AML-193 (cell line): Measurements from ENCODE around the gene SEMA4C.
A peak's percentile ranks its signal among the peaks of the same experiment; 100 is the strongest.
"Not testable (repeated sequence)": the region's sequence is repeated elsewhere in the genome, so short reads cannot be mapped to it uniquely, and the experiment has no call there.

Experiments
- DNase-seq, 2 experiments: peaks; one replicate each; lab custom pipeline; 2025; lab: John Stamatoyannopoulos, UW

Gene SEMA4C

DNA sequence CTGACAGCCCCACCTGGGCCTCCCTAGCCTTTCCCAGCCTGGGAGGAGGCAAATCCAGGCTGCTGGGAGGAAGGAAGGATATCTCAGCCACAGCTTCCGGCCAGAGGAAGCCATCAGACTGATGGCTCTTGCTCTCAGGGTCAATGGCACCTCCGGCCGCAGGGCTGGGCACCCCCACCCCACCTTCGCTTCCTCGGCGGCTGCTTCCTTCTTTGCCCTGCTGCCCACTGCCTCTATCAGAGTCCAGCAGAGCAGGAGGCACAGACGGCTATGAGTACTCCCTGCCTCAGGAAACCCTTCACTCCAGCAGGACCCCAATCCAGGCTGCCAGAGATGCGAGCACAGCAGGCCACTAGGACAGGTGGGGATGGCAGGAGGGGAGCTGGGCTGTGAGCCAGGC is 3.3 kb downstream of the SEMA4C start:
- DNase-seq, result peak; percentile 31 to 32

DNA sequence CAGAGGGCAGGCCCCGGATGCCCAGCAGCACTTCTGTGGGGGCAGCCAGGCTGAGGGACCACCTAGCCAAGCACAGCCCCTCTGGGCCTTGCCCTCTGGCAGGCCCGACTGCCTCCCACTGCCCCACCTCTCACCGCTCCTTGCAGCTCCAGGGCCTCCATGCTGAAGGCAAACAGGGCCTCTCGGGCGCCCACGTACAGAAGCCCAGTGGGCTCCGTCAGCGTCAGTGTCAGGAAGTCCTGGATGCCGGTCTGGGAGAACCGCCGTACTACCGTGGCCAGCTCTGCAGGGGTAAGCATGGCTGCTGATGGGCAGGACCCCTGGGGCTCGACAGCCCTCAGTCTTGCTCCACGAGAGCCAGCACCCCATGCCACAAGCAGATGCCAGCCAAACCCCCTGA is 3.7 kb downstream of the SEMA4C start:
- no peak for DNase-seq

DNA sequence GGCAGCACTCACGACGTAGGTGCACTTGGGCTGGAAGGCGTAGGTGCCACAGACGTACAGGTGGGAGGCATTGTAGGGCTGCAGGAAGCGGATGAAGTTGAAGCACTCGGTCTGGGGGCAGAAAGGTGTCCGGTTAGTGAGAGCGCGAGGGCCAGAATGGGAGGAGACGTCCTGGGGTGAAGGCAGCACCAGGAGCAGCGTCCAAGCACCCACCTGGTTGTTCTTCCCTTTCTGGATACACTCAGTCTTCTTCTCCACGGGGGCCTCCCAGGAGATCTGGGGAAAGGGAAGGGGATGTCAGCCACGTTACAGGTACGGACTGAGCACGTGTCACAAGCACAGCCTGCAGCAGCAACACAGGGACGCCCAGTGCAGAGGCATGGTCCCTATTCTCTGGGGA is 4.2 kb downstream of the SEMA4C start:
- DNase-seq, result no peak

DNA sequence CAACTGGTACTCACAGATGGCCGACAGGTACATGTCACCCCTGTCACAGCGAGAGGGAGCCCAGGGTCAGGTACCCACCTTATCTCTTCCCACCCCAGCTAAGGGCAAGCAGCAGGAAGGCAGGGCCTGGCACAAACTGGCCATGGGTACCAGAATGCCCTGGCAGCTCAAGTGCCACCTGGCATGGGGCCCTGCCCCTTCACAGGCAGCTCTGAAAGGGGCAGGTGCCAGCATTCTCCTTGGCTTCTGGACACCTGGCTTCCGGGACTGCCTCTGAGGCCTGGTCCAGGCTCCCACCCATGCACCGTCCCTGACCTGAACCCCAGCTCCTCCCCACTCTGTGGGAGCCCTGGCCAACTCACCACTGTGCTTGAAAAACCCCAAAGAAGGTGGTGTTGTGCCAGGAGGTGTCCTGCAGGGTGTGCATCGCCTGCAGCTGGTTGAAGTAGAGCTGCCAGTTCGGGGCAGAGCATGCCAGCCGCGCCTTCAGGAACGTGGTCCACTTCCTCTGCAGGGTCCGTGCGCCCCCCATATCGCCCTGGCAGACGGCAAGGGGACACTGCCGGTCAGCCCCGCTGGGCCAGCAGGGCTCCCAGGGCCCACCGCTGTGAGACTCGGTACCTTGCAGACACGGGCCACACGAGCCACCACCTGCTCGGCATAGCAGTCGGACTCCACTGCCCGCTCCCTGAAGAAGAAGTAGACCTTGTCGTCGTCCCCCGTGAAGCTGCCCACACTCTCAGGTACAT is 5.4 kb downstream of the SEMA4C start:
- DNase-seq, result no peak

DNA sequence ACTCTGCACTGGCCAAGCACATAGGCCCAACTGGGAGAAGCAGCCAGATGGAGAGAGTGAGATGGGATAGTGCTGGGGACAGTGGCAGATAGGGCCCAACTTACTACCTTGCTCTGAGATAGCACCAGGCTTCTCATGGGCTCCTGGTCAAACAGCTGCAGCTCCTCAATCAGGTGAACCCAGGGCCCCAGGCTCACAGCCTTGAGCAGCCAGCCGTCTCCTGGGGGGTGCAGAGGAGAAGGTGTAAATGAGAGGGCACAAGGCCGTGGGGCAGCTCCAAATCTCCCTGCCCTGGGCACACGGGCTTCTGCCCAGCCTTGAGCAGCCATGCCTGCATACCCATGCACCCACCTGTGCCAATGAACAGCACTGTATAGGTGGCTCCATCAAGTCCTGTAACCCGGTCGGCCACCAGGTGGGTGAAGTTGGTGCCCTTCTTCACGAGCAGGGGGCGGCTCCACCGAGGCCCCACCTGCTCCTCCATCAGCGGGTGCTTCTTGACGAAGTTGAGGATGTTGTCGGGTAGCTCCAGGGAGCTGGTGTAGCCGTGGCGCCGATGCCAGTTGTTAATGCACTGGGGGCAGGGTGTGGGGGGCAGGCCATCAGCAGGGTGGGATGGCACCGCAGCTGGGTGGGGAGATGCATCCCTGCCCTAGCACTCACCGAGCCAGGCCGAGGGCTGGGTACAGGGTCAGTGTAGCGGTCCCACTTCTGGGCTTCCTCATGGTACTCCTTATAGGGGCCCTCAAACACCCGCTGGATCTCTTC is 6.1 kb downstream of the SEMA4C start:
- no peak for DNase-seq

DNA sequence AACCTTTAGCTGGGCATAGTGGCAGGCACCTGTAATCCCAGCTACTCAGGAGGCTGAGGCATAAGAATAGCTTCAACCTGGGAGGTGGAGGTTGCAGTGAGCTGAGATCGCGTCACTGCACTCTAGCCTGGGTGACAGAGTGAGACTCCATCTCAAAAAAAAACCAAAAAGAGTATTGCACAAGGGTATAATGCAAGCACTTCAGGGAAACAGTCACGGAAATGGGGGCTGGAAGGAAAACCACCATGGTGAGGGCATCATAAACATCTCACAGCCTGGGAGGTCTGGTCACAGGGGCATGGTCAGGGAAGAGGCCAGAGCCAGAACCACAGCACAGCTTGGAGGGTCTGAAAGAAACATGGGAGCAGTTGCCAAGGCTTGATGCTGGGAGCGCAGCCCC is 6.8 kb downstream of the SEMA4C start:
- not testable (repeated sequence) for DNase-seq

DNA sequence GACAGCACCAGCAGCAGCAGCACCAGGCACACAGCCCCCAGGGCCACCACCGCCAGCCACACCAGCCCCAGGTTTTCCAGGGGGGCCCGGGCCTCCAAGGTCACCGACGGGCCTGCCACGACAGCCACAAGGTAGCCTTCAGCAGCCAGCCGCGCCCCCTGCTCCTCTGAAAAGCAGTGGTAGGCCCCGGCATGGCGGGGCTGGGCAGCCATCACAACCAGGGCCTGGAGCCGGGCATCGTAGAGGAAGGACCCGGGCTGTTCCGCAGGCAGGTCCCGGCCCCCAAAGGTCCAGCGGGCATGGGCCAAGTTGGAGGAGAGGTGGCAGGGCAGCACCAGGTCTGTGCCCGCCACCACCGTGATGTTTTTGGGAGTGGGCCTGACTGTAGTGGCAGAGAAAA is 8.8 kb downstream of the SEMA4C start:
- DNase-seq, result no peak

DNA sequence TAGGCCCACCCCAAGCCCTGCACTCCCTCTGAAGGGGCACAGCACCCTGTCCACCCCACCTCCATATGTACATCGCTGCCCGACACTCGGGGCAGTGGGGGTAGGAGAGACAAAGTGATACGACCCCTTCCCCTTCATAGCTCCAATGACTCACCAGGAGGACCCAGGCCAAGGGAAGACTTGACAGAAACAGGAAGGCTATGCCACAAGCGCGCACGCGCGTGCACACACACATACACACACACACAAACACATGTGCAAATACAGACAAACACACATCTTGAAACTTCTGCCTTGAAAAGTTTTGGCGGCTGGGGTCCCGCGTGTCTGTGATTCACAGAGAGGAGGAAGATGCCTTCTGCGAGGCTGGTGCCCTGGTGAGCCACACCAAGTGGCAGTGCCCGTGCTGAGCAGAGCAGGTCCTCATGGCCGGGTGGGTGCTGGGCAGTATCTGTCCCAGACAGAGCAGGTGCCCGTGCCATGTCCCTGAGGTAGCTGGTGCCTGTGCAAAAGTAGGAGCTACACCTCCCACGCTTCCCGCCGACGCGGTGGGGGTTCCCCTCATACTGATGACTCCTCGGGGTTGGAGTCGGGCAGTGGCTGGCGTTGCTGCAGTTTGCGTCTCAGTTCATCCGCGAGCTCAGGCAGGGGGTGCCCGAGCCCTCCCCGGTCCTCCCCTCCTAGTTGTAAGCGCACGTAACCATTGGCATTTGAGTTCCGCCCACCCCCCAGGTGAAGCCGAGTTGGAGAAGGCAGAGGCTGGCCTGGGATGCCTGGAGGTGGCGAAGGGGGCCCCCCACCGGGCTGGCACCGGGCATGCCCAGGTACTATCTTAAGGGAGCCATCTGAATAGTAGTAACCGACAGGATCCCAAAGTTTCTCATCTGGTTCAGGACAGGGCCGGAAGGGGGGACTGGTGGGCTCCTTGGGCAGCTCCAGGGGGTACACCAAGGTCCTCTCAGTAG is 9.5 kb downstream of the SEMA4C start:
- DNase-seq, result no peak

DNA sequence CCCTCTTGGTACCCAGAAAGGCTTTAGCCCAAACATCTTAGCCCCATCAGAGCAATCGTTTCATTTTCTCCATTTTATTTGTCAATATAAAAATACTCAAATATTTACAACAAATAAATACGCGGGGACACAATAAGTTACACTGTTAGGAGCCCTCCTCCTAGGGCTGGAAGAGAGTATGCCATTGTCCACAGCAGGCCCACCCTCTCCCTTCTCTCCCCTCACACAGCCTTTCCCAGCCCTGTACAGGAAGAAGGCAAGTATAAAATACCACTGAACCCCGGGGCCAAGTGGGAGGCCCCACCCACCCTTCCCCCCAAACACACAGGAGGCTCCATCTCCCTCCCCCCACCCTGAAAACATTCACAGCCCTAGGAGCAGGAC is 10.2 kb downstream of the SEMA4C start:
- DNase-seq, result no peak

DNA sequence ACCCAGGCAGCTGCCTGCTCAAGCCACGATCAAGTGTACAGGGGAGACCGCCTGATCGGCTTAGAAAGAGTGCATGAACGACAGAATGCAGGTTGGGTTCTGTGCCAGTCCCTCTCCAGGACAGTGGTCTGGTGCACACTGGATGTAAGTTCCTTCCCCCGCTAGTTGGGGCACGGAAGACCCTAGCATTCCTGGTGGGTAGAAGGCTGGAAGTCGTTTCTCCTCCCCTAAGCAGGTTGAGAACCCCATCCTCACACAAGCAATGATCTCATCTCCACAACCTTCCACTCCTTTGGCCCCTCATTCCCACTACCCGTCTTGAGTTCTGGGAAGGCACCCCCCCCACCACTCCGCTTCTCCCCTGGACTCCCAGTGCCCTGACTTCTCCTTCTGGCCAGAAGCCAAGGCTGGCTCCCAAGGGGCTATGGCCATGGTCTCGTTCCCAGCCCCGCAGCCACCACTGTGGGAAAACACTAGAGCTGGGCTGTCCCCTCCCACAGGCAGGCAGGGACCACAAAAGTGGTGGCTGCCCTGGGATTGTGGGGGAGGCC is 10.7 kb downstream of the SEMA4C start:
- no peak for DNase-seq

DNA sequence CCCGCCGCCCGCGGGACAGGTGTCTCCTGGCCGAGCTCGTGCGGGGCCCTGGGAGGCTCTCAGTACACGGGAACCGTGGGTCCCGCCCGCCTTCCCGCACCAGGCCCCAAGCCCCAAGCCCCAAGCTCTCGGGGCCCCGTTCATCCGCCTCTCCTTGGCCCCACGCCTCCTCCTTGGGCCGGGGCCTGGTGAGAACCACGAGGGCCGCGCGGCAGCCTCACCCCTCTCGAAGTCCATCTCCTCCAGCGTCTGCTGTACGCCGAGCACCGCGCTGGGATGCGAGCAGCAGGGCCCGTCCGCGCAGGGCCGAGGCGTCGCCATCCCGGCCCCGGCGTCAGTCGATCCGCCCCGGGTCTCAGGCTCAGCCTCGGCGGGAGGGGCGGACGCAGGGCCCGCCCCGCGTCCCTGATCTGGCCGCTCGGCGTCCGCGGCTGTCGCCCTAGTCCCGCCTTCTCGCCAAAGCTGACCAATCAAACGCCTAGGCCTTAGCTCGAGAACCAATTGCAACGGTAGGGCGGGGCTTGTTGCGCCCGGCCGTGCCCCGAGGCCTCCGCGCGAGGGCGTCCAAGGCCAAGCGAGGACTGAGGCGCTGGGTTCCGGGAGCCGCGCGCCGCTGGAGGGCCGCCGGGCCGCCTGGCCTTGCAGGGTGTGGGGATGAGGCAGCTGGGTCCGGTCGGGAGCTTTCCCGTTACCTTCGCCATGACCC is 12.1 kb downstream of the SEMA4C start, which contains the start of gene ANKRD39:
Gene ANKRD39, minus strand, starts transcription at position 350 of the 706 bp plus-strand sequence. Its CDS starts 29 bp downstream, at position 321.
- peak; percentile 94 to 97 for DNase-seq

DNA sequence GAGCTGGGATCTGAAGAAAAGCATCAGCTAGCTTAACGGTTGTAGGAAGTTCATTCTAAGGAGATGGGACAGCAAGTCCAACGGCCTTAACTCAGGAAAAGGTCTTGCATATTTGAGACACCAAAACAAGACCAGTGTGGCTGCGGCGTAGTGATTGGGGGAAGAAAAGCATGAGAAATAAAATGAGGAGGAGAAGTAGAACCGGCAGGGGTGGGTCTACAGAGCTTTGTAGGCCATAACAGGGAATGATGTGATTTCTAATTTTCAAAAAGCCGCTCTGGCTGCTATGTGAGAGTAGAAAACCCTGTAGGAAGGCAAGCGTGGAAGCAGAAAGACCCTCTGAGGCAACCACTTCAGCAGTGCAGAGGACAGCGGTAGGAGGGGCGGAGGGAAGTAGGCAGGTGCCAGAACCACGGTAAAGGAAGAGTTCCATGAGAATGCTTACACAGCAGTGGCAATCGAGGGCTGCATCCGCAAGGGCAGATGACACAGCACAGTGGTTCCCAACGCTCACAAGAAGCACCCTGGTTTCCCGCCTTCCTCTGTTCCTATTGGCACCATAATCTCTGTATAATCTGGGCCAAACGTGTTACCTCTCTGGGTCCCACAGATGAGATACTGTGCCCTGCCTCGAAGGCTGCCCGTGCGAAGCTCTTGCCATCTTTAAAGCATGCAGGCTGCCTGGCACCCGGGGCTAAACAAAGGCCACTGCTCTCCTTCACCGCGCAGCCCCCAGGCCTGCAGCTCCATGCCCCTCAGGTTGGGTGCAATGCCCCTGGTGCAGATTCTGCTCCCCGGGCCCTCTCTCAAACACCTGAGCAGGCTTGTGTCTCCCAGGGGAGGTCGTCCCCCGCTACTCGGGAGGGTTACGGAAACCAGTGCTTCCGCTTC is 12.9 kb downstream of the SEMA4C start:
- peak in 1 of 2 experiments; percentile 35 for DNase-seq

DNA sequence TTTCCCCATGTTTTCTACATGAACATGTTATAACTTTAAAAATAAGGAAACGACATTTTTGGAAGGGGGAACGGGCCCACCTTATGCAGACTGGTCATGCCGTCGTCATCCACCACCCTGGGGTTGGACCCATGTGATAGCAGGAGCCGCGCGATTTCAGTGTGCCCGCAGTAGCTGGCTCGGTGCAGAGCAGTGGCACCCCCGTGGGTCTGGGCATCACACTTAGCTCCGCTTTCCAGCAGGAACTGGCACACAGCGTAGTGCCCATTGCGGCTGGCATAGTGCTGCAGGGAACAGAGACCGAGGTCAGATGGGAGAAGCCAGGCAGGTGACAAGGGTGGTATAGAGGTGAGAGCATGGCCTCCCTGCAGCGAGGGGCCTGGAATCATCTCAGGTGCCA is 16.6 kb downstream of the SEMA4C start:
- DNase-seq, result no peak

DNA sequence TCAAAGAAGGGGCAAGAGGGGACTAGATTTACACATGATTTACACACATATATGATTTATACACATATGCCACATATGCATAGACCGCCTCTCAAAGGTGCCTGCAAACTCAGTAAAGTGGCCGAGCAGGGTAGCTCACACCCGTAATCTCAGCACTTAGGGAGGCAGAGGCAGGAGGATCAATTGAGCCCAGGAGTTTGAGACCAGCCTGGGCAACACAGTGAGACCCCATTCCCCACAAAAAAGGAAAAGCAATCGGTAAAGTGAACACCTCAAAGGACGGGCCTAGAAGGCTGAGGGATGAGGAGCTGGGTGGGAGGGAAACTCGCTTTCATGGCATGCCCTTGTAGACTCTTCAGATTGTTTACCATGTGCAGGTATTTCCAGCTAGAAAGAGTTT is 17.2 kb downstream of the SEMA4C start:
- DNase-seq, result no peak

DNA sequence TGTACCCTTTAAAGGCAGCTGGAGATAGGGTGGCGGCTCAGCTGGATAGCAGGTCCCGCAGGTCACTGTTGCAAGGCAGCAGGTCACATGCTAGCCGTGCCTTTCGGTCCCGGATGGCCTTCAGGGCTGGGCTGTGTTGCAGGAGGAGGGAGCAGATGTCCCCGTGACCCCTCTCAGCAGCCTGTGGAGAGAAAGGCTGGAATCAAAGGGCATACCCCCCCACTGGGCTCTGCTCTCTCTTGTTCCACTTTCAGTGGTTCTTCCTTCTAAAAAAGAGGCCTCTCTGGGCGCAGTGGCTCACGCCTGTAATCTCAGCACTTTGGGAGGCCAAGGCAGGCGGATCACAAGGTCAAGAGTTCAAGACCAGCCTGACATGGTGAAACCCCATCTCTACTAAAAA is 21.6 kb downstream of the SEMA4C start:
- DNase-seq, result no peak

DNA sequence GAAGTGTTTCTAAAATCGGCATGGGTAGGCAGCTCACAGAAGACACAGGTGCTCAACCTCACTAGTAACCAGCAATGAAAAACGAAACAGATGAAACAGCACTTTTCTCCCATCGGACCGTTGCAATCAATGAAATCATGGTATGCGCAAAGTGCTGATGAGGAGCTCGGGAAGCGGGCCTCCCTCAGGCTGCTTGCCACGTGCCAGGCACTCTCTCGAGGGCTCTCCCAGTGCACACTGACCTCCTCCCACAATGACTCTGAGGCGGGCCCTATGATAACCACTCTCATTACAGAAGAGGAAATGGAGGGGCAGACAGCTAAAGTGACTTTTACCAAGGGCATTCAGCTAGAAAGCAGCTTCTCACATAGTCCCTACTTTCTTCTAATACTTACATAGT is 22.3 kb downstream of the SEMA4C start:
- DNase-seq, result no peak

DNA sequence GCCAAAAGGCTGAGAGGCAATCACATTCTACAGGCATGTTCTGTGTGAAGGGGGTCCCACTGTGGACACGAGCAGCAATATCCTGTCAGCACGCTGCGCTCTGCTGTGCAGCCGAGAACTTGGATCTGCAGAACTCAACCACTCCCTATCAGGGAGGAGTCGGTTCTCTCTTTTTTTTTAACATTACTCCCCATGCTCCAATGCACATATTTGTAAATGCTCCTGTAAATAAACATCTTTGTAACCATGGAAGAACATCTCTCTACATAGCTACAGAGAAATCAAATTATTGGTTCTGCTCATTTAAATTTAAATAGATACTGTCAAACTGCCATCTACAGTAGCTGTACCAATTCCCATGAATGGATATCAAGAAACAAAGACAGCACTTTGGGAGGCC is 23.1 kb downstream of the SEMA4C start:
- no peak for DNase-seq

DNA sequence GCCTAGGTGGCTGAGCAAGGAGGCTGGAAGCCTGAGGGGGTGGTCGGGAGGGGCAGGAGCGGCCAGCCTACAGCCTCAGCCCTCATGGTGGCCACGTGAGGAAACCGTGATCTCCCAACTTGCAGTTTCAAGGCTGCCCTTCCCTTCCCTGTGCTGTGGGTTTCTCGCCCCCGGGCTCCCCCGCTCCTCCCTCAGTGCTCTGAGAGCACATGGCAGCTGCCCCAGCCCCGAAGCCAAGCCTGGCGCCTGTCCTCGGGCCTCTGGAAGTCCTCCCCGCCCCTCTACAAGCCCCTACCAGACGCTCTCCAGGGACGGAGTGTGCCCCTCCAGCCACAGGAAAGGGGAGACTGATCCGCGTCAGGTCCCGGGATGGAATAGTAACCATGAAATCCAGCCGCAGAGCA is 25.5 kb downstream of the SEMA4C start:
- no peak for DNase-seq

DNA sequence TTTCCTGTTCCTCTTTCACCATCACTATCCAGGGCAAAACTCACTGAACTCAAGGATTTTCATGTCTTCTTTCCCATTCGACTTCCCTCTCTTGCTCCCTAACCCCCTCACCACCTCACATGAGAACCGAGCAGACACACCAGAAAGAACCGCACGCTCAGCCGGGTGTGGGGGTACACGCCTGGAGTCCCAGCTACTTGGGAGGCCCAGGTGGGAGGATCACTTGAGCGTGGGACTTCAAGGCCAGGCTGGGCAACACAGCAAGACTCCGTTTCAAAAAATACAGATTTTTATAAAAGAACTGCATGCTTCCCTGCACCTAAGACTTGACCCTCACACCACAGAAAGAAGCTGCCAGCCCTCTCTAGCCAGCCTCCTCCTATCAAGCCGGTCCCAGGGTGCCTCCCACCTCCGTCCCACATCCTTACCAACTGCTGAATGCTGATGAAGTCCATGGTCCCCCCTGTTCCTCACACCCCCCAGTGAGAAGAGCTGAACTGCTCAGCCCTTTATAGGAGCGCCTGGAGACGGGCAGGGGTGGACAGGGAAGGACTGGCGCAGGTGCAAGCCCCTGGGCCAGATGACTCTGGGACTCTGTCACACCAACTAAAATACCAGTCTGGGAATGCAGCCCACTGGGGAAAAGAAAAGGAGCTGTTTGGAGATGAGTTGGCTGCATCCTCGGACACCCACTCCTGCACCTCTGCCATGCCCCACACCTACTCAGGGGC is 26.2 kb downstream of the SEMA4C start, which contains the start of gene ANKRD23:
Gene ANKRD23, minus strand, starts transcription at position 484 of the 731 bp plus-strand sequence. Its CDS starts 29 bp downstream, at position 455.
- no peak for DNase-seq
